ENCODE results near the gene HTR5A.

The HTR5A gene

DNA sequence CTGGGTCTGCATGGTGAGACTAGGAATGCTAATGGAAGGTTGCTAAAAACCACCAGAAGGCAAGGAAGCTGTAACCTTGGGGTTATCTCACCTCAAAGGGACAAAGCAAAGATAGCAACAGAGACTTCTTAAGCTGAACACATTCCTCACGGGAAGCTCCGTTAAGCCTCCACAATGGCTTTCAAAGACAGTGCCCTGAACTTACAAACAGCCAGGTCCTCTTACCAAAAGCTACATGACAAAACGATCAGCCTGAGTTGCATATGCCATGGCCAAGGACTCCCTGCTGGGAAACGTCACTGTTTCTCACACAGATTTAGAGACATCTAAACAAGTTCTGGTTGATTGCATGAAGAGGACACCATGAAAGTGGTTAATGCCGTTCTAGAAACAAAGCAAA is 52.7 kb downstream of the HTR5A start:
- Histone ChIP-seq H3K9ac (ENCODE audit: low read length) (no peak overlapping the region), H3K27ac (ENCODE audit: low read depth, low read length) (no peak overlapping the region), H3K36me3 (ENCODE audit: insufficient read depth, low read length) (no peaks in the 10 kb centered on the region), H3K4me1 (ENCODE audit: insufficient read depth, low read length) (no peaks in the 10 kb centered on the region), H3K27me3 (ENCODE audit: control insufficient read depth in 1 of 2, insufficient read depth in 2 of 2, low read length in 2 of 2) (no peaks in the 10 kb centered on the region), H3K9me3 (ENCODE audit: low read length) (no peaks in the 10 kb centered on the region), H3K4me3 (ENCODE audit: low read depth in 1 of 2, low read length in 2 of 2) (no peak overlapping the region)

DNA sequence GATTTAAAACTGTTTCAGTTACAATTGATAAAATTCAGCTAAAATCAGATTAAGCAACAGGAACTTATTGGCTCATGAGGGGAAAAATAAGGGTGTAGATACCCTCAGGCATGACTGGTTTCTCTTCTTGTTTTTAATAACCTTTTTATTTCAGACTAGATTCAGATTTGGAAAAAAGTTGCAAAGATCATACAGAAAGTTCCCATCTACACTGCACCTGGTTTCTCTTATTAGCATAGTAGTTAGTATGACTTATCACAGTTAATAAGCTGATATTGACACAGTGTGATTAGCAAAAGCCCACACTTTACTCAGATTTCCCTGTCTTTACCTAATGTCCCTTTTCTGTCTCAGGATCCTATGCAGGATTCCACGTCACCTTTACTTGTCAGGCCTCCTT is 53.3 kb downstream of the HTR5A start:
- Histone ChIP-seq H3K9ac (ENCODE audit: low read length) (no peak overlapping the region), H3K9me3 (ENCODE audit: low read length) (no peaks in the 10 kb centered on the region), H3K4me3 (ENCODE audit: low read depth in 1 of 2, low read length in 2 of 2) (no peak overlapping the region), H3K27ac (ENCODE audit: low read depth, low read length) (no peak overlapping the region), H3K4me1 (ENCODE audit: insufficient read depth, low read length) (no peaks in the 10 kb centered on the region), H3K27me3 (ENCODE audit: control insufficient read depth in 1 of 2, insufficient read depth in 2 of 2, low read length in 2 of 2) (no peaks in the 10 kb centered on the region), H3K36me3 (ENCODE audit: insufficient read depth, low read length) (no peaks in the 10 kb centered on the region)

DNA sequence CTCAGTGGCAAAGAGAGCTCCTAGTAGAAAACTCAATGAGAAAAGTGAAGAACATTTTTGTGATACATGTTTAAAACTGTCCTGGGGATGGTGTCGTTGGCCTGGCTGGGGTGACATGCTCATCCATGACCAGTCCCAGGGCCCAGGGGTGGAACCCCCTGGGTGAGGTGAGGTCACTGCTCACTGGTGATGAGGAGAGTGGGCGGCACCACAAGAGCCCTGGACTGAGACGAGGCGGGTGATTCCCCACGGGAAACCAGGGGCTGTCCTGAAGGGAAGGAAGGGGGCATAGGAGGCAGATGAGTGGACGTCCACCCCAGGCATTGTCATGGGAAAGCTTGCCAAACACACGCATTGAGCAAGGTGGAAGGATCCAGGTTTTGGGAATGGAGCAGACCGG is 54.6 kb downstream of the HTR5A start:
- H3K4me1 ChIP-seq (ENCODE audit: insufficient read depth, low read length): no peaks in the 10 kb centered on the region
- H3K27me3 ChIP-seq (ENCODE audit: control insufficient read depth in 1 of 2, insufficient read depth in 2 of 2, low read length in 2 of 2): no peaks in the 10 kb centered on the region
- no peaks in the 10 kb centered on the region for H3K36me3 ChIP-seq (ENCODE audit: insufficient read depth, low read length)
- H3K9ac ChIP-seq (ENCODE audit: low read length): no peak overlapping the region
- no peak overlapping the region for H3K4me3 ChIP-seq (ENCODE audit: low read depth in 1 of 2, low read length in 2 of 2)
- H3K9me3 ChIP-seq (ENCODE audit: low read length): no peaks in the 10 kb centered on the region
- no peak overlapping the region for H3K27ac ChIP-seq (ENCODE audit: low read depth, low read length)

DNA sequence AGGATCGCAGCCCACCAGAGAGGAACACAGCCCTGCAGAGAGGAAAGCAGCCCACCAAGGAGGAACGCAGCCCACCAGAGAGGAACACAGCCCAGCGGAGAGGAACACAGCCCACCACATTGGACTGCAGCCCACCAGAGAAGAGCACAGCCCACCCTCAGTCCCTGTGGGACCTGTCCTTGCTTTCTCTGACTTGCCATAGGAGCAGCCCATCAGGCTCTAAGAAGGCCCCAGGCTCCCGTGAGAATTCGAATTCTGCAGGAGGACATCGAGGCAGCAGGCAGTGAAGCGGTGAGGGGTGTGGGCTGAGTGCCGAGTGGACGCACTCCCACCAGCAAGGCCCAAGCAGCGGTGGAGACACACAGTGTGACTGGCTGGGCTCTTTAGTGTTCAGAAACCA is 59.1 kb downstream of the HTR5A start:
- no peaks in the 10 kb centered on the region for H3K36me3 ChIP-seq (ENCODE audit: insufficient read depth, low read length)
- H3K9ac ChIP-seq (ENCODE audit: low read length): no peak overlapping the region
- no peaks in the 10 kb centered on the region for H3K4me1 ChIP-seq (ENCODE audit: insufficient read depth, low read length)
- H3K27ac ChIP-seq (ENCODE audit: low read depth, low read length): no peak overlapping the region
- no peaks in the 10 kb centered on the region for H3K27me3 ChIP-seq (ENCODE audit: control insufficient read depth in 1 of 2, insufficient read depth in 2 of 2, low read length in 2 of 2)
- no peak overlapping the region for H3K4me3 ChIP-seq (ENCODE audit: low read depth in 1 of 2, low read length in 2 of 2)
- no peaks in the 10 kb centered on the region for H3K9me3 ChIP-seq (ENCODE audit: low read length)

DNA sequence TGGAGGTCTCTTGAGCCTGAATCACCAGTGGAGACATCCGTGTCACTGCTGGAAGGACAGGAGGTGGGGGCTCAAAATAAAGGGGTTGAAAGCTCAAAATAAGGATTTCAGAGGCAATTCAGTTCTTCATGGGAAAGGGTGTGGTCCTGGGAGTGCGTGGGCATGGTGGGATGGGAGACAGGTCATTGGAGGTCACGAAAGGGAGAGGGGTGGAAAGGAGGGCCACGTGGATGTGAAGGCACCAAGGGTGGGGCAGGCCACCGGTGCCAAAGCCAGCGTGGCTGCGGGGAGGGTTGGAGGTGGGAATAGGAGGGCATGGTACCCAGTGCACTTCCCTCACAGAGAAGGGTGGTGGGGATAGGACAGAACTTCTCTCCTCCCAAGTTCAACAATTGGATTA is 59.7 kb downstream of the HTR5A start:
- H3K27me3 ChIP-seq (ENCODE audit: control insufficient read depth in 1 of 2, insufficient read depth in 2 of 2, low read length in 2 of 2): no peaks in the 10 kb centered on the region
- no peaks in the 10 kb centered on the region for H3K4me1 ChIP-seq (ENCODE audit: insufficient read depth, low read length)
- H3K9me3 ChIP-seq (ENCODE audit: low read length): no peaks in the 10 kb centered on the region
- H3K4me3 ChIP-seq (ENCODE audit: low read depth in 1 of 2, low read length in 2 of 2): no peak overlapping the region
- no peak overlapping the region for H3K9ac ChIP-seq (ENCODE audit: low read length)
- no peaks in the 10 kb centered on the region for H3K36me3 ChIP-seq (ENCODE audit: insufficient read depth, low read length)
- no peak overlapping the region for H3K27ac ChIP-seq (ENCODE audit: low read depth, low read length)

DNA sequence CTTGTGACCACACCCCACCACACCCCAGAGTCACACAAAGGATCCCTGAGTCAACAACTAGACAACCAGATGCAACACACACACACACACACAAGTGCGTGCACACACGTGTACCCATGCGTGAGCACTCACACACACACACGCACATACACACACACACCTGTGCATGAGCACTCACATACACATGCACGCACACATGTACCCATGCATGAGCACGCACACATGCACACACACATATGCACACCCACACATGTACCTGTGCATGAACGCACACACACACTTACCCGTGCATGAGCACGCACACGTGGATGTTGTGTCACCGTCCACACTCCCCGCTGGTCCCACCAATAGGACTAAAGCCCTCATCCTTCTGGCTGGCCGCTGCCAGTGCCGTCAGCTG is 60.4 kb downstream of the HTR5A start:
- no peaks in the 10 kb centered on the region for H3K4me1 ChIP-seq (ENCODE audit: insufficient read depth, low read length)
- no peaks in the 10 kb centered on the region for H3K36me3 ChIP-seq (ENCODE audit: insufficient read depth, low read length)
- no peak overlapping the region for H3K4me3 ChIP-seq (ENCODE audit: low read depth in 1 of 2, low read length in 2 of 2)
- no peaks in the 10 kb centered on the region for H3K9me3 ChIP-seq (ENCODE audit: low read length)
- no peak overlapping the region for H3K27ac ChIP-seq (ENCODE audit: low read depth, low read length)
- no peaks in the 10 kb centered on the region for H3K27me3 ChIP-seq (ENCODE audit: control insufficient read depth in 1 of 2, insufficient read depth in 2 of 2, low read length in 2 of 2)
- H3K9ac ChIP-seq (ENCODE audit: low read length): no peak overlapping the region

DNA sequence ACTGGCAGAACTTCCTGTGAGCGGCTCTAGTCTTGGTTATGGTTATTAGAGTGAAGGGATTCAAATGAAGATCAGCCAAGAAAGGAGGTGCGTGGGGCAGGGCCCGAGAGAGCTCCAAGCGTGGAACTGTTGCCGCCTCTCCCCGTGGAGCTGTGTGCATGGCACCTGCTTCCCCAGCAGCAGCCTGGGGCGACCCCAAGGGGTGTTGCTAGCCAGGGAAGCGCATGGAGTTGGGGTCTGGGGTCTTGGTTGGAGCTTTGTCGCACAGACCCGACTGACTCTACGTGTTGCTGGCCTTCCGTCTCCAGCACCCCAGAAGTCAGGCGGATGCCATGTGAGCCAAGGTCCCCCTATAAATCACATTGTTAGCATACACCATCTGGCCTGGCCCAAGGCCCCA is 61.0 kb downstream of the HTR5A start:
- Histone ChIP-seq H3K4me3 (ENCODE audit: low read depth in 1 of 2, low read length in 2 of 2) (no peak overlapping the region), H3K9me3 (ENCODE audit: low read length) (no peaks in the 10 kb centered on the region), H3K9ac (ENCODE audit: low read length) (no peak overlapping the region), H3K27ac (ENCODE audit: low read depth, low read length) (no peak overlapping the region), H3K27me3 (ENCODE audit: control insufficient read depth in 1 of 2, insufficient read depth in 2 of 2, low read length in 2 of 2) (no peaks in the 10 kb centered on the region), H3K36me3 (ENCODE audit: insufficient read depth, low read length) (no peaks in the 10 kb centered on the region), H3K4me1 (ENCODE audit: insufficient read depth, low read length) (no peaks in the 10 kb centered on the region)

DNA sequence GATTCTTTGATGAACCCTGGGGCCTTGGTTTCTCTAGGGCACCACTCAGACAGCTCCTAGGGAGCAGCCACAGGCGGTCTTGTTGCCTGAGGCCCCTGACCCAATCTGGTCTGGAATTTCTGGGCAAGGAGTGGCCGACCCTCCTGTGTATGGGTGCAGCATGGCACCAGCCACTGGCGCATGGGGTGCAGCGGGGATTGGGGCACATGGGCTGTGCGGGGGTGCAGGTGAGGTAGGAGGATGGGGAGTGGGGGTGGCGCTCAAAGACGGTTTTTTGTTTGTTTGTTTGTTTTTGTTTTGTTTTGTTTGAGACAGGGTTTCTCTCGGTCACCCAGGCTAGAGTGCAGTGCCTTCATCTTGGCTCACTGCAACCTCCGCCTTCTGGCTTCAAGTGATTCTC is 62.3 kb downstream of the HTR5A start:
- Histone ChIP-seq H3K4me3 (ENCODE audit: low read depth in 1 of 2, low read length in 2 of 2) (no peak overlapping the region), H3K27me3 (ENCODE audit: control insufficient read depth in 1 of 2, insufficient read depth in 2 of 2, low read length in 2 of 2) (no peaks in the 10 kb centered on the region), H3K9ac (ENCODE audit: low read length) (no peak overlapping the region), H3K4me1 (ENCODE audit: insufficient read depth, low read length) (no peaks in the 10 kb centered on the region), H3K36me3 (ENCODE audit: insufficient read depth, low read length) (no peaks in the 10 kb centered on the region), H3K27ac (ENCODE audit: low read depth, low read length) (no peak overlapping the region), H3K9me3 (ENCODE audit: low read length) (no peaks in the 10 kb centered on the region)

DNA sequence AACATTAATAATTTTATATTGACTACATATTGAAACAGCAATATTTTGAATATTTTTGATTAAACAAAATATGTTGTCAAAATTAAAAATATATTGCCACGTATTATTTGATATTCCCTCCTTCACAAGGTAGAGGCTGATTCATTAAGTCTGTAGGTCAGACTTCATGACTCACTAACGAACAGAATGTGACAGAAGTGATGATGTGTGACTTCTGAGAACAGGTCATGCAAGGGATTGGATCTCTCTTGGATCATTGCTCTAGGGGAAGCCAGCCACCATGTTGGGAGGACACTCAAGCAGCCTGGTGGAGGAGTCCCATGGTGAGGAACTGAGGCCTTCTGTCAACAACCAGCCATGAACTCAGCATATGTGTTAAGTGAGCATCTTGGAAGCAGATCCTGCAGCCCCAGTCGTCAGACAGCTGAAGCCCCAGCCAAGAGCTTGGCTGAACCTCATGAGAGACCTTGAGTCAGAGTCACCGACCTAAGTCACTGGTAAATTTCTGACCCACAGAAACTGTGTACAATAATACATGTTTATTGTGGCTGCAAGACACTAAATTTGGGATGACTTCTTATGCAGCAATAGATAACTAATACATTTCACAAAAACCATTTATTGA is 66.6 kb downstream of the HTR5A start:
- no peak overlapping the region for H3K9ac ChIP-seq (ENCODE audit: low read length)
- no peaks in the 10 kb centered on the region for H3K9me3 ChIP-seq (ENCODE audit: low read length)
- no peaks in the 10 kb centered on the region for H3K4me1 ChIP-seq (ENCODE audit: insufficient read depth, low read length)
- no peak overlapping the region for H3K4me3 ChIP-seq (ENCODE audit: low read depth in 1 of 2, low read length in 2 of 2)
- H3K36me3 ChIP-seq (ENCODE audit: insufficient read depth, low read length): no peaks in the 10 kb centered on the region
- no peaks in the 10 kb centered on the region for H3K27me3 ChIP-seq (ENCODE audit: control insufficient read depth in 1 of 2, insufficient read depth in 2 of 2, low read length in 2 of 2)
- no peak overlapping the region for H3K27ac ChIP-seq (ENCODE audit: low read depth, low read length)

All from muscle layer of colon (tissue), 2 donors.